Heart right ventricle (tissue), 16 donors: Measurements from ENCODE around the gene KIF16B. TPM values are rescaled to one million over a fixed set of nuclear protein-coding genes. Genes with fewer than 3 reads are reported as not detected.

Experiments used
- ATAC-seq, 8 donors: fragments of 200-7000 bp; cut with Tn5 transposase; one replicate each; pipeline ENCODE4 v1.9.1; 2020; ENCODE audit warnings: mild to moderate bottlenecking in 8 of 8, moderate library complexity in 8 of 8, moderate number of reproducible peaks in 1 of 8
- DNase-seq, 2 donors: peaks; one replicate each; pipeline ENCODE4 v3.0.0-alpha.2; 2020
- H3K27ac ChIP-seq, 10 donors: fragments of 200-600 bp; sonication (generic) in 2 of 10; one replicate each; pipeline versions ENCODE4 v1.5.0 to v1.8.0; 2020 to 2022; ENCODE audit warnings: mild to moderate bottlenecking in 3 of 10
- H3K27me3 ChIP-seq, 7 donors: fragments of 200-600 bp; one replicate each; pipeline ENCODE4 v1.8.0; 2021 to 2022; ENCODE audit warnings: mild to moderate bottlenecking in 2 of 7
- H3K36me3 ChIP-seq, 9 donors: fragments of 200-600 bp; sonication (generic) in 1 of 9; one replicate each; pipeline versions ENCODE4 v1.5.0 to v1.8.0; 2020 to 2022; ENCODE audit warnings: mild to moderate bottlenecking in 2 of 9
- H3K4me1 ChIP-seq, 9 donors: fragments of 200-600 bp; sonication (generic) in 1 of 9; one replicate each; pipeline versions ENCODE4 v1.5.0 to v1.8.0; 2020 to 2022; ENCODE audit warnings: mild to moderate bottlenecking in 4 of 9
- H3K4me3 ChIP-seq, 10 donors: fragments of 200-600 bp; sonication (generic) in 2 of 10; one replicate each; pipeline versions ENCODE4 v1.5.0 to v1.8.0; 2020 to 2022; ENCODE audit warnings: mild to moderate bottlenecking in 7 of 10, moderate library complexity in 2 of 10
- H3K9me3 ChIP-seq, 11 donors: fragments of 200-600 bp in 10 of 11; sonication (generic) in 2 of 11; one replicate each; pipeline versions ENCODE4 v1.5.0 to v1.8.0; 2013 to 2022; ENCODE audit warnings: mild to moderate bottlenecking in 2 of 11, control low read depth in 1 of 11, moderate library complexity in 1 of 11
- CTCF ChIP-seq, 9 donors: fragments of 200-600 bp; sonication (generic) in 2 of 9; IDR thresholded peaks; one replicate each; pipeline versions ENCODE4 v1.5.0 to v1.8.0; 2021 to 2022; ENCODE audit warnings: antibody characterized with exemption in 9 of 9, mild to moderate bottlenecking in 5 of 9, moderate library complexity in 1 of 9
- WGBS, 2 donors: extraction: QIAGEN DNeasy Blood & Tissue Kit; methylation state at CpG; one replicate each; pipeline ENCODE4 v1.1.7; 2013; ENCODE audit warnings: inconsistent platforms in 1 of 2; 5-methylcytosine and 5-hydroxymethylcytosine counted together
- intact Hi-C, 10 donors: fragments of 100-400 bp; cut with DNase I; formaldehyde crosslinking; loops; one replicate each; pipeline versions ENCODE4 v1.11.1 to v1.14.2; 2022
- polyA plus RNA-seq, 2 donors: library from polyadenylated mRNA; stranded (reverse); fragments of 200-250 nt; gene quantifications; one replicate each; pipeline ENCODE4 v1.2.3, GENCODE V29; 2013
- total RNA-seq, 10 donors: library from RNA; stranded (reverse); fragmentation: NEBNext Ultra II Directional in 3 of 10; extraction: Animal tissue kit (Norgen Biotek cat#: 25700) in 3 of 10; gene quantifications; one replicate each; pipeline versions ENCODE4 v1.2.1 to v1.2.4, GENCODE V29; 2021 to 2023
- donor health status: Arrhythmogenic right ventricular cardiomyopathy.
- donor health status: ischemic (EF 13 %, LVEDD 7.1; RV severe dilation, severe dysfunction).
- donor health status: healthy with polysubstance abuse.
- donor health status: DM: no; HTN: yes; CAD: no.
- donor health status: DM: no; HTN: no; CAD: no.
- donor health status: ischemic (EF 25% LVEDD 6.9; RV normal size, moderate dysfunction).
- donor health status: ischemic (EF 25% LVEDD 5.7; RV mildly dilated, moderate dysfunction).
- donor health status: healthy.
- donor health status: DM: yes; HTN: yes; CAD: no.
- donor health status: Ischemic cardiomyopathy.
- donor health status: ischemic (EF 35%, LVEDD 5.7; RV mildly dilated, moderate dysfunction).
- donor health status: nonischemic (EF 11% LVEDD 7.7; RV severe dilation, severe dysfunction).
- donor health status: DM: yes; HTN: yes; CAD: no.
- donor health status: PGD.
- donor health status: ischemic (EF 29% LVEDD 5.4; RV normal size, mild dysfunction).
- donor health status: nonischemic (EF 23%, LVEDD 6.1; RV moderate dilation, normal function).

The KIF16B gene
- total and polyA plus RNA-seq, 12 donors, result 9.7 to 22.5 (median 17.9) TPM

GRCh38 chr20:16538779-16539178 lies 34.5 kb downstream of the KIF16B start:
- WGBS, 2 donors, result 98% methylated on average over 4 of the region's 4 CpGs
- intact Hi-C loops, result no loop called here

DNA sequence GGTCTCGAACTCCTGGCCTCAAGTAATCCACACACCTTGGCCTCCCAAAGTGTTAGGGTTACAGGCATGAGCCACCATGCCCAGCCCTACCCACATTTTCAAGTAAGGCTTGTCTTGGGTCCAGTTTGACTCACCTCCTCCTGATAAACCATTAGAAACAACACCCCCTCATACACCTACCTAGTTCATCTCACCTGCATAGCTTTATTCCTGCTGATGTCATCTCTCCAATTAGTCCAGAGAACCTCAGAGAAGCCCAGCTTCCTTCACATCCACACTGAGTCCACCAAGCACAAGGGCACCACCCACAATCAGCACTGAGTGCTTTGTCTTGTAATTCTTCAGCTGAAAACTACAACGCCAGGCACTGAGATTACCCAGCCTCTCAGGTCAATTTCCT lies 35.3 kb downstream of the KIF16B start:
- DNase-seq (no peak), ATAC-seq (no peak)
- H3K36me3 ChIP-seq, result no peaks in the 10 kb centered on the region
- H3K4me1 ChIP-seq, result peaks cover 0 to 54% (median 15%) of the 10 kb centered on the region in 9 donors
- H3K9me3 ChIP-seq, result no peaks in the 10 kb centered on the region
- no peaks in the 10 kb centered on the region for H3K27me3 ChIP-seq
- no peak for TF ChIP-seq CTCF (IDR thresholded peaks at IDR 0.05)
- no peak overlapping the region for H3K4me3 ChIP-seq
- 93 to 94% methylated on average over 2 of the region's 2 CpGs for WGBS, 2 donors
- H3K27ac ChIP-seq, result no peak overlapping the region
- intact Hi-C loops, result no loop called here

More at GRCh38 chr20:16538779-16539178, 34.5 kb downstream of the KIF16B start:
- no peak for DNase-seq
- no peak overlapping the region for H3K4me3 ChIP-seq
- no peaks in the 10 kb centered on the region for H3K27me3 ChIP-seq
- H3K36me3 ChIP-seq, result no peaks in the 10 kb centered on the region
- TF ChIP-seq CTCF (IDR thresholded peaks at IDR 0.05), result no peak
- H3K4me1 ChIP-seq, result peaks cover 0 to 46% (median 15%) of the 10 kb centered on the region in 9 donors
- ATAC-seq, result no peak
- H3K27ac ChIP-seq, result no peak overlapping the region
- H3K9me3 ChIP-seq, result no peaks in the 10 kb centered on the region

DNA sequence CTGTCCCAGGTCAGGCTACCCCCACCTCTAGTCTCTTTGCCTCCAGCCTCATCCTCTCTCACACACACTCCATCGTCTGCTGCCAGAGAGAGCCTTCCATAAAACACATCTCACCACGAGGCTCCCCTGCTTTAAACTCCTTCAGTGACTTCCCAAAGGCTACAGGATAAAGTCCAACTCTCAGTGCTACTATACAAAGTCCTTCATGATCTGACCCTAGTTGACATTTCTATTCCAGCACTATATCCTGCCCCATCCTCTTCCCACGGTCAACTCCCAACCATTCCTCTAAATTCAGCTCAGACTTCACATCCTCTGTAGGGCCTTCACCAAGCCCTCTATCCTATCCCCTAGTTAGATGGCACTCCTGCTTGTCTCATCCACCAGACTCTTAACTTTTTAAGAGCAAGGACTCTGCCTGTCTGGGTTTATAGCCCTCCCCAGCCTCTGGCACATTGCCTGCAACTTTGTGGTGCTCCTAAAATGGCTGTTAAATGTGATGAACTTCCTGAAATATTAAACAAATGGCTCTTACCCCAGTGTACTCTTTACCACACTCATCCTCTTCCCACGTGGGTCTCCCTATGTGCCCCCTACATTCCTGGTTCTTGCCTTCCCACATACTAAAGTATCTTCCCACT lies 36.1 kb downstream of the KIF16B start:
- no peak for TF ChIP-seq CTCF (IDR thresholded peaks at IDR 0.05)
- H3K36me3 ChIP-seq, result no peaks in the 10 kb centered on the region
- peak overlapping the region in 1 of 10 donors; percentile 35 for H3K27ac ChIP-seq
- DNase-seq, result no peak
- H3K4me1 ChIP-seq, result peaks cover 0 to 50% (median 15%) of the 10 kb centered on the region in 9 donors
- no peaks in the 10 kb centered on the region for H3K9me3 ChIP-seq
- intact Hi-C loops, result no loop called here
- WGBS, 2 donors, result 81 to 86% methylated on average over 4 of the region's 4 CpGs
- no peaks in the 10 kb centered on the region for H3K27me3 ChIP-seq
- peak in 1 of 8 donors; percentile 24 for ATAC-seq
- H3K4me3 ChIP-seq, result no peak overlapping the region

- DNase-seq, result no peak
- H3K4me1 ChIP-seq, result peaks cover 0 to 31% (median under 1%) of the 10 kb centered on the region in 9 donors
- no peaks in the 10 kb centered on the region for H3K27me3 ChIP-seq
- TF ChIP-seq CTCF (IDR thresholded peaks at IDR 0.05), result no peak
- 90 to 95% methylated on average over 2 of the region's 2 CpGs for WGBS, 2 donors
- H3K27ac ChIP-seq, result no peak overlapping the region
- intact Hi-C loops, result no loop called here
- no peak overlapping the region for H3K4me3 ChIP-seq
- no peak for ATAC-seq
- H3K36me3 ChIP-seq, result no peaks in the 10 kb centered on the region
- no peaks in the 10 kb centered on the region for H3K9me3 ChIP-seq
Measured at GRCh38 chr20:16535277-16535676, 38.0 kb downstream of the KIF16B start.
